GM13976 (cell line): Measurements from ENCODE around the gene GLA.

Experiments
- DNase-seq: peaks from one replicate; pipeline ENCODE4 v3.0.0; 2012; ENCODE audit warnings: low spot score
- CTCF ChIP-seq: IDR thresholded peaks from 2 replicates; pipeline ENCODE4 v1.5.1; 2012; ENCODE audit warnings: borderline replicate concordance, mild to moderate bottlenecking; ENCODE audit not compliant: insufficient read depth; ENCODE audit errors: extremely low read depth, missing control alignments, control extremely low read depth
- in situ Hi-C: fragments of 300-500 bp; cut with MboI; formaldehyde crosslinking; loops from one replicate; pipeline ENCODE4 v1.12.0; 2022; ENCODE audit warnings: low sequenced_read_pairs, mixed read lengths, inconsistent platforms; ENCODE audit not compliant: unreplicated experiment

Gene GLA

GRCh38 chrX:101368800-101369199, 38.9 kb downstream of the GLA start:
- TF ChIP-seq CTCF = no peak
- in situ Hi-C loops = no loop called here
- no peak for DNase-seq

GRCh38 chrX:101365301-101365795, 42.4 kb downstream of the GLA start:
- in situ Hi-C loops = no loop called here
- TF ChIP-seq CTCF = no peak
- no peak for DNase-seq

- in situ Hi-C loops = no loop called here
- TF ChIP-seq CTCF = no peak
- no peak for DNase-seq
These were observed 45.0 kb downstream of the GLA start for GRCh38 chrX:101362757-101363156.

- in situ Hi-C loops = no loop called here
- TF ChIP-seq CTCF = no peak
- DNase-seq = no peak
These were observed 45.6 kb downstream of the GLA start for GRCh38 chrX:101362116-101362515.

GRCh38 chrX:101360390-101360789, 47.3 kb downstream of the GLA start:
- in situ Hi-C loops = no loop called here
- DNase-seq = no peak
- TF ChIP-seq CTCF = no peak

GRCh38 chrX:101359966-101360365, 47.8 kb downstream of the GLA start:
- no peak for DNase-seq
- TF ChIP-seq CTCF = no peak
- in situ Hi-C loops = no loop called here
